Posterior cingulate gyrus (tissue), 11 donors: ENCODE data around the gene UACA.
A peak's percentile ranks its signal among the peaks of the same experiment; 100 is the strongest.

ENCODE experiments used
- DNase-seq, 10 donors: peaks; one replicate each; pipeline versions ENCODE4 v3.0.0 to v3.0.0-alpha.2; 2020 to 2021; ENCODE audit warnings: mixed read lengths in 3 of 10
- intact Hi-C: fragments of 100-400 bp; cut with DNase I; formaldehyde crosslinking; loops from one replicate; pipeline ENCODE4 v1.15.1; 2023

The UACA gene

DNA sequence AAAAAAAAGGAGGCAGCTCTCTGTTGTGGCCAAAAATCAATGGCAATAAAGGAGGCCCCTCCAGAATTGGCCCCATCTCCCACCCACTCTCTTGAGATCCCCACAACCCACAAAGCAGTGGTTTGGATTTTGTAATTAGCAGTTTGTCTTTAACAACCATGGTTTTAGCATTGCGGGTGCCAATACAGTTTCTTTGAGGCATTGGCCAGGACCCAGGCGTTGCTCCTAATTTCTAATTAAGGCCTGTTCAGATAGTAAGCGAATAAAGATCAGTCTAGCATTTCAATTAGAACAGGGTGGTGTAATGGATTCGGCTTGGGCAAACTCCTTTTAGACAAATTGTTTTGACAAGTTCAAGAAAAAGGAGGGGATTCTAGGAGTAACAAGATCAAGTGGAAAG, 23.6 kb upstream of the UACA start:
- DNase-seq, result peak in 1 of 10 donors; percentile 70
- intact Hi-C loops, result no loop called here

DNA sequence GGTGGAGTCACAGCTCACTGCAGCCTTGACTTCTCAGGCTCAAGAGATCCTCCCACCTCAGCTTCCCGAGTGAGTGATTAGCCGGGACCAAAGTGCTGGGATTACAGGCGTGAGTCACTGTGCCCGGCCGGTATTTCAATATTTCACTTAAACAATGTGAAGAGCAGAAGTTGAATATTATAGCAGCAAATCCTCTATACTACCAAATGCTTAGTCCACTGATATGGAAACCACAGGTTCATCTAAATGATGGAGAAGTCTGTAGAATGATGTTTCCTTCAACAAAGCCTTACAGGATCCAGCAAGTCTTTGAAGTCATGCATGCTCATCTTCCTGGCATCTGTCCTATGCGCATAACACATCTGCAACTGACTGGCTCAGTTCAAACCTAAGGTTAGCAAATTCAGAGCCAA, 20.3 kb upstream of the UACA start:
- intact Hi-C loops, result no loop called here
- no peak for DNase-seq

DNA sequence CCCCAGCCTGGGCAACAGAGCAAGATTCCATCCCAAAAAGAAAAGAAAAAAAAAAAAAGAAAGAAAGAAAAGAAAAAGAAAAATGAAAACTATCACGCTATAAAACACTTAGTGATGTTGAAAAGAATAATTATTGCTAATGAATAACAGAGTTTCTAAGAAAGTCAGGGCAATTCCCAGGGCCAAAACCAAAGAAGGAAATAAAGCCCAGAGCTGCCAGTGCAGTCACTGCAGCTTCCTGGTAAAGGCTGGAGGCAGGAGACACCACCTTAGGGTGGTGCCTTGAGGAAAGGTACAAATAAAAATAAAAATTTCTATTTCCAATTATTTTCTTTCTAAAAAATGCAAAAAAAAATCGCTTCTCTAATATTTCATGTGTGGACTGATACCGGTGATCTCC, 19.7 kb upstream of the UACA start:
- DNase-seq, result no peak
- intact Hi-C loops, result no loop called here

DNA sequence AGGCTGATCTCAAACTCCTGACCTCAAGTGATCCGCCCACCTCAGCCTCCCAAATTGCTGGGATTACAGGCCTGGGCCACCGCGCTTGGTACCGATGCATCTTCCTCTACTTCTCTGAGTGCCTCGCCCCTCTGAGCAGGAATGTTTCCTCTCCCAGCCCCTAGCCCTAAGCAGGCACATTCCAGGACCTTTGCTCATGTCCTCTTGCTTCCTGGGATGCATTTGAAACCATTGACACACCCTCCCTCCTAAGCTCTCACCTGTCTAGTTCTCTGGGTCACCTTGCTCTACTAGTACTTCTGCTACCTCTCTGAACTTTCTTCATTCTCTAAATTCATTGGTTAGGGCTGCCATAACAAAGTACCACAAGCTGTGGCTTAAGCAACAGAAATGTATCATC, 17.9 kb upstream of the UACA start:
- peak in 1 of 10 donors; percentile 28 for DNase-seq
- intact Hi-C loops, result no loop called here

DNA sequence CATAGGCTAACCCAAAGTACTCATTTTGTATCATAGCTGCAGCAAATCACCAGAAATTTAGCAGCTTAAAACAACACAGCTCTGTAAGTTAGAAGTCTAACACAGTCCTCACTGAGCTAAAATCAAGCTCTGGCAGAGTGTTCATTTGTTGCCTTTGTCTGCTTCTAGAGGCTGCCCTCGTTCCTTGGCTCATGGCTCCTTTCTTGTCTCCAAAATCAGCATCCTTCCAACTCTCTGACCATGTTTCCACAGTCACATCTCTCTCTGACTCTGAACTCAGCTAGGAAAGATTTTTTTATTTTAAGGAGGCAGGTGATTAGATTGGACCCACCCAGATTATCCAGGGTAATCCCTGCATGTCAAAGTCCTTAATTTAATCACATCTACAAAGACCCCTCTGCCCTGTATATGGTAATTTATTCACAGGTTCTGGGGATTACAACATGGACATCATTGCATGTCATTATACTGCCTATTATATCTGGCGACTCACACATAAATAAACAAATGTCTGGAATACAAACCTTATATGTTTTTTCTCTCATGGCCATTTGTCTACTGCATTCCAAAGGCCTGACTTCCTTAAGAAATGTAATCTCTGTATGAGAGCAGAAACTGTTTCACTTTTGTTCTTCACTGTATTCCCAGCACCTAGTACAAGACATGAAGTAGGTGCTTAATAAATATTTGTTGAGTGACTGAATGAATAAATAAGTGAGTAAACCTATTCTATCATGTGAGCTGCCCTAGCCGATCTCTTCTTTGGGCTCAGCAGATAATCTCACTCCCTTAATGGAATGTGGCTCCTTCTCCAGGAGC, 15.1 kb upstream of the UACA start:
- no peak for DNase-seq
- intact Hi-C loops, result no loop called here

DNA sequence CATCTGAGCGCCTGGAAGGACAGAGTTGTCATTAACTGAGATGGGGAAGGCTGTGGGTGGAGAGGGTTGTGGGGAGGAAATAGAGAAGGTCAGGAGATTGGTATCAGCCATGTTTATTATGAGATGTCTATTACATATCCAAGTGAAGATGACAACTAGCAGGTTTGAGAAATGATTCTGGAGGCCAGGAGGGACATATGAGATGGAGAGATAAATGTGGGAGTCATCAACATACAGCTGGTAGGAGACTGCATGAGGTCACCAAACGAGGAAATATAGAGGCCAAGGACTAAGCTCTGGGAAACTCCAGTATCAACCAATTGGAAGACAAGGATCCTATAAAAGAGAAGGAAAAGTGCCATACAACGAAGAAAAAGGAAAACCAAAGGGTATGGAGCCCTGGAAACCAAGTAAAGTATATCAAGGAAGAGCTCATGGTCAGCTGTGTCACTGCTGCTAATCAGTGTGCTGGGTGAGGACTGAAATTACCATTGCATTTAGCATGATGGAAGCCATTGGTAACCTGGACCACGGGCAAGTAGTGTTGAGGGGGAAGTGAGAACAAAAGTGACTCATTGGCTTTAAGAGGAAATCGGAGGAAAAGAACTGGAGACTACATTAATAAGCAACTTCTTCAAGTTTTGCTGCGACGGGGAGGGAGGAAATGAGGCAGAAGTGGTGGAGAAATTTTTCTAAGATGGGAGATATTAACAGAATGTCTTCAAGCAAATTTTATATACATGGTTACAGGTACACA, 14.0 kb upstream of the UACA start:
- intact Hi-C loops, result no loop called here
- no peak for DNase-seq

DNA sequence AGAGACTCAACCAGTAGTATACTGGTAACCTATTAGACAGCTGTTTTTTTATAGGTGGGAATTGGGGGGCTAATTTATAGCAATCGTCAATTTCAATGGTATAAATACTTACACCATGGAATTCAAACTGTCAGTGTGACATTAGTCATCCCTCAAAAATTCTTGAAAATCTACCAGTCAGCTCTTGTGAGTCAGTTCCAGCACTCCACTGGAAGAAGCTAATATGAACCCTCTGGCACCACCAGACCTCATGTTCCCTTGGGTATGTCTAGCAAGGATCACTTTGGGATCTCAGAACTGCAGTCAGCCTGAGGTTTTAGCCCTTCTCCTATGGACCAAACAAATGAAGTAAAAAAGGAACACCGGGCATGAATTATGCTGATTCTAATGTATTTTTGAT, 11.8 kb upstream of the UACA start:
- intact Hi-C loops, result no loop called here
- no peak for DNase-seq

DNA sequence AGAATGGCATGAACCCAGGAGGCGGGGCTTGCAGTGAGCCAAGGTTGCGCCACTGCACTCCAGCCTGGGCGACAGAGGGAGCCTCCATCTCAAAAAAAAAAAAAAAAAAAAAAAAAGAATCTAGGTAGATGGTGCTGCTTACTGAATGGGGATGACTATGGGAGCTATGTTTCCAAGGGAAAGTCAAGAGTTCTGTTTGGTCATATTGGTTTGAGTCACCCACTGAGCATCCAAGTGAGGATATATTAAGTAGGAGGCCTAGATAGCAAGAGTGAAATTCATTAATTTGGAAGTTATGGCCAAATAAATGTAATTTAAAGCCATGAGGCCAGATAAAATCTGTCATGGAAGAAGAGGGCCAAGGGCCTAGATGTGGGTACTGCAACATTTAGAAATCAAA, 9.0 kb upstream of the UACA start:
- no peak for DNase-seq
- intact Hi-C loops, result no loop called here

DNA sequence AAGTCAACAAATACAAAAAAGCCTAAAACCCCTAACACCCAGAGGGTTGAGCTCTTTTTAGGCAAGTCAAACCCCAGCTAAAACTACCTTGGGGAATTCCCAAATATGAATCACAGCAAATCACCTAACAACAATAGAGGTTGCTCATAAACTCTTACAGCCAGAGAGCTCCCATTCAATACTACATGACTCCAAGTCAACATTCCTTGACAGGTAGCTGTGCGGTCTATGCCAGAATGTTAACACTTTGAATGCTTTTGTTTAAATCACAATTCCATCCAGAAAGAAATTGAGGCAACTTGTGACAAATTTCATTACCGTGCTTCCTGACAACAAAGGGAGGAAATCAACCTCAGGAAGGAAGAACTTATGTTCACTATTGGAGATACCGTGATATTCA, 7.5 kb upstream of the UACA start:
- intact Hi-C loops, result no loop called here
- no peak for DNase-seq

DNA sequence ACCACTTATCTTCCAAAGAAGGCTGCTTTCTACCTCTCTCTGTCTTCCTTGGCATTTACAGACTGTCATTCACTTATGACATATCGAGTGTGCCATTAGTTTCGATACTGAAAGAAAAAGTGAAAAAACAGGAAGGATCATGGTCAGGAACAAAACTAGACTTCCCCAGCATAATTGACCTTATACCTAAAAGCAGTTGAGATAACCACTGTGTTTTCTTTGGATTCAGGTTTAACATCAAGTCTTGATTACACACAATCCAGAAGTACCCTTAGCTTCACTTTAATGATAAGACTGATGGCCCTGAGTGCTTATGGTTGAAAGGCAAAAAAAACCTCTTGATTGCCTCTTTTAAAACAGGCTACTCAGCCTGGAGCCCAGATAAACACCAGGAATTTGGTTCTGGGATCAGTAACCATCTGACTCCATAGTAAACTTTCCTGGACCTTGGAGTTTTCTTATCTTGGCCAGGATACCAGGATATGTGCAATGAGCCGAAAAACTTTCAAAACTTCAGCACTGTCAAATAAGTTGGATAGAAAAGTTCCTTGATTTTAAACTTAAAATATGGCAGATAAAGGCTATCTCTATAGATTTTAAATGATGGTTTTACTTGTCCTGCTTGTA, 5.0 kb upstream of the UACA start:
- intact Hi-C loops, result no loop called here
- no peak for DNase-seq

DNA sequence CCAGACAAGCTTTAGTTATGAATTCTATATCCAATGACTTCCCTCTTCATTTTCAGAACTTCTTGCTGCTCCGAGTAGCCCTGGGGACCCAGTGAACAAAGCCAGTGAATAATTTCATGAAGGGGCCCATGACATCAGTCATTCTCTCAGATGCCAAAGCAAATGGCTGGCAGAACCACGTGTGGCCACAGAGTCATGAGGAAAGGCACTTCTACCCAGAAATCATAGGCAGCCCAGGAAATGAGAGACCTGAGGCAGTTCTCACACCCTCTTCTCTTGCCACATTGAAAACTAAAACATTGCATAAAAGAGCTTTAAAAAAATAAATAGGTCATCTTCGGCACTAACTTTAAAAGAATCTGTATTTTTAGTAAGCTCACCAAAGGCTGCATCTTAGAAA, 4.3 kb upstream of the UACA start:
- DNase-seq, result no peak
- intact Hi-C loops, result no loop called here

DNA sequence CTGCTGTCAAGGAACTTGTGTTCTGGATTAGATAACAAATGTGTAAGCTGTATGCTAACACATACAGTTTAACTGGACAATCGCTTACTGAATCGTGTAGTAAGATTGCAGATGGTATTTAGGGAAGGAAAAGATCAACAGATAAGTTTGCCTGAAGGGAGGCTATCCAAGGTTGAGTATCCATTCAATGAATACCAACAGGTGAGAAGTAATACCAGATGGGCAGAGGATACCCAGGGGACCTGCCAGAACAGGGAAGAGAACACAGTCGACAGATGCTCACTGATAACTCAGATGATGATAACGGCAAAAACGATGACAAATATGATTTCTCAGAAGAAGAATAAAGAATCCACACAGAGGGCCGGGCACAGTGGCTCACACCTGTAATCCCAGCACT, 3.2 kb upstream of the UACA start:
- intact Hi-C loops, result no loop called here

DNA sequence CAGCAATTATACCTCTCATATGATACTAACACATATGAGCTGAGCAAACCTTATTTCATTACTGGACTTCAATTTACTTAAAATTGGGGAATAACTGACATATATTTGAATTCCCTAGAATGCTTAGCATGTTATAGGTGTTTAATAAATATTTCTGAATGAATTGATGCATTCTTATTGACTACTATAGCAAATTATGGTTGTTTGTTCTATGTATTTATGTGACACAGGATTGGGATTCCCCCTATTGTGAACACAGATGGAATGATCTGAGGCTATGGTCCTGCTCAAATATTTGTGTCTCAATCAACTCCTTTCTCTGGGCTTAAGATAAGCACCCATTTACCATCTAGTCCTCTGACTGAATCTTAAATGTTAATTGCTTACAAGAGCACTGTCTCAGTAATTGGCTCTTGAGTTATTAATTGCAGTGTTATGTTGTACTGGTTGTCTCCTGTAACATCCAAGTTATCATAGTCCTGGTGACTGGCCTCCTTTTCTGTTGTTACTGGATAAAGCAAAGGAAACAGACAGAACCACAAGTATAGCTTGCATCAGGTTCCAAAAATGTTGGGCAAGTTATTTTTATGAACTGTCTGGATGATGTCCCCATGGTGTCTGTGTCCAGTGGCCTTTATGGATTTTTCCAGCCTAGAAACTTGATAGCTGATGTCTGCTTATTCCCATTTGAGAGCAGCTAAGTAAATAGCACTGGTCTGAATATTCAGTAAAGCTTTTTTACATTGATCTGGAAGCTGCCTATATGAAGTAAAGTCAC, 2.3 kb upstream of the UACA start:
- intact Hi-C loops, result no loop called here
- no peak for DNase-seq

More for the DNA sequence above, 3.2 kb upstream of the UACA start:
- DNase-seq, result no peak

DNA sequence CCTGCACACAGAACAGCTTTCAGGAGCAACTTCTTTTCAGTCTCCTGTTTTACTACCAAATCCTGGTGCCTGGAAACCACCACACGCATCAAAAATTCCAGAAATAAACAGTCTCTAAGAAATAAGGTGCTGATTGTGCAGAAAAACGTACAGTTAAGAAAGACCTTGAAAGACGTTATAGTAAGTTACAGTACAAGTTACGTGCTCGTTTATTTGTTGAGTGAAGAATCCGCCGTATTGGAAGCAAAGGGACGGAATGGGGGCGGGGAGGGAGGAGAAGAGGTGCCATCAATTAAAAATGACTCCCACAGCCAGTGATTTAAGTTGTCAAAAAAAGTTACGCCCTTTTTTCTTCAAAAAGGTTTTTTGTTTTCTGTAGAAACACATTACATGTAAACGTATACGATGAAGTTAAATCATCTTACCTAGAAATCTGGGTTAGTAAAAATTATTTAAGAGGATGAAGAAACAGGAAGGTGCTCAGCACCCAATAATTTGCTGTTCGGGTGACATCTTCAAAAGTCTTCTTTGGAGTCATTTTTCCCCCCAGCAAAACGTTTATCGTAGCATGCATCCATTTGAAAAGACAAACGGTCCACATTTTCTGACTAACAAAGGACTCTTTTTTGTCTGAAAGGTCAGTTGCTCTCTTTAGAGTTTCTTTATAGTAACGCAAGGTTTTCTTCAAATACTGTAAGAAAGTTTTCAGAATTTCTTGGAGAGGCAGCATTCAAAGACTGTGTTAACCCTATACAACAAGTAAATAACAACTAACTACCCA, 782 bp upstream of the UACA start:
- intact Hi-C loops, result no loop called here
- no peak for DNase-seq

DNA sequence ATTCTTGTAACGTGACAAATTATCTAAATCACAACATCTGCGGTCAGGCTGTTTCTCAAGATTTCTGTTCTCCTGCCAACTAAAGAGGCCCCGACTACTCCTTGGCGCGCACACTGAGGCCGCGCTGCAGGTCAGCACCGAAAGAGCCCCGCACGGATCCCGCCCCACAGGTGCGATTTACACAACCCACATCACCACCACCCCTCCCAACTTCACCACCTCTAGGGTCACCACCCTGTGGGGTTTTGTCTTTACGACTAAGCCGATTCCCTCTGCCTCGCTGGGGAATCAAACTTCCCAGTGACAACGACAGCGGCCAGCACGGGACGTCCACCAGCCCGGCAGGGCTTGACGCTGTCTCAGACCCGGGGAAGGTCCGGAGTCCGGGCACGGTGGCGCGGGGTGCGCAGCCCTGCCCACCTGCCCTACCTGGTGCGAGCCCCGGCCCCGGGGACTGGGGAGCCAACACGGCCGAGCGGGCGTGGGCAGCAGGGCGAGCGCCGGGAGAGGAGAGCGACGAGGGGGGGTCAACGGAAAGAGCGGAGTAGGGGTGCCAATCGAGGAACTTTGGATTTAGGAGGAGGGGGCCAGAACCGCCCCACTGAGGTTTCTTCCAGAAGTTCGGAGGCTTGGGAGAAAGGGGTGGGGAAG, 764 bp downstream of the UACA start:
- intact Hi-C loops, result no loop called here
- peak in 3 of 10 donors; percentile 22 to 76 (median 71) for DNase-seq

DNA sequence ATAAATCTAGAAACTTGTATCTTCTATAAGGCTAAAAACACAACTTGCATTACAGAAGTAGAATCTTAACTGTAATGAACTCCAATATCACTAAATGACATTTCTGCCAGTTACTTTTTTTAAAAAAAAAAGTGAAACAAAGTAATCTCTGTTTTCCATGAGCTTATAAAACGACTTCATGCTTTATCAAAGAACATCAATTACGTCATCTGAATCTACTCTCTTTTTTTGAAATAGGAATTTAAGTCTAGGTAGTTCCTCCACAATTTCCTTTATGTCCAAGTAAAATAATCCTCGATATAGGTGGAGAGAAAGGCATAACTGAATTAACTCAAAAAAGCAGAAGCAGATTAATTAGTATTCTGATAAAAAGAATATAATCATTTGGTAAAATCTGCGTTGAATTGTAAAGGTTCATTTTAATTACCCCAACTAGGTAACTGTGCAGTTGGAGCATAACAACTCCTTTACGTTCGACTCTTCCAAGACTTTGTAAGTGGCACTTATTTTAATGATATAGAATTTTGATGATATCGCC, 1.4 kb downstream of the UACA start:
- no peak for DNase-seq
- intact Hi-C loops, result no loop called here

DNA sequence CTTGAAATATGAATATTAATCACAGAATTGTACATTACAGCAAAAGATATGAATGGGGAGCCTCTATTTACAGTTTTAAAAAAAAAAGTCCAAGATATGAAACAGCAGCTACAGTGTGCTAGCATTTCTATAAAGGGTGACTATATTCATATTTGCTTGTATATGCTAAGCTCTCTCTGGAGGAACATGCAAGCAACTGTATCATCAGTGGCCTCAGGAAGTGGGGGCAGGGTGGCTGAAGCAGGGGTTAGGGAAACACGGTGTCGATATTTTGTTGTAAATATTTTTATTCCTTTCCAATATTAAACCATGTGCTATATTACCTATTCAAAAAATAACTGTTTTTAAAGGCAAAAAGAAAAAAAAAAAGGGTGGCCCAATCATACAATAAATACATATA, 2.3 kb downstream of the UACA start:
- DNase-seq, result no peak
- intact Hi-C loops, result no loop called here

DNA sequence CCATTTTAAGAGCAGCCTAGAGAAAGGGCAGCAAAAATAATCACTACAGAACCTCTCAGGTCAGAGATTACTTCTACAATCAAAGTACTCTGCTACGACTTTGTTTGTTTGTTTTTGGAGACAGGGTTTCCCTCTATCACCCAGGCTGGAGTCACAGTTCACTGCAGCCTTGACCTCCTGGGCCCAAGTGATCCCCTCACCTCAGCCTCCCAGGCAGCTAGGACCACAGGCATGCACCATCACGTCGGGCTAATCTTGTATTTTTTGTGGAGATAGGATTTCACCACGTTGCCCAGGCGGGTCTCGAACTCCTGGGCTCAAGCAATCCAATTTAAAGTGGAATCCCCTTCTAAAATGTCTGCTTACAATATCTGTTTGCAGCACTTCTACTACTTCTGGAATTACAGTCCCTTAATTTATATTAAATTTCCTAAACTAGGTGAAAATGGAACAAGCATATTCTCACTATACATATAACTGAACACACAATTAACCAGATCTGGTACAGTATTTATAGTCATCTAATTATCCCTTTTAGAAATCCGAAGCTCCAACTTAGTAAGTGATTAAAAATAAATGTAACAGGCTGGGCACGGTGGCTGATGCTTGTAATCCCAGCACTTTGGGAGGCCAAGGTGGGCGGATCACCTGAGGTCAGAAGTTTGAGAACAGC, 4.4 kb downstream of the UACA start:
- no peak for DNase-seq

DNA sequence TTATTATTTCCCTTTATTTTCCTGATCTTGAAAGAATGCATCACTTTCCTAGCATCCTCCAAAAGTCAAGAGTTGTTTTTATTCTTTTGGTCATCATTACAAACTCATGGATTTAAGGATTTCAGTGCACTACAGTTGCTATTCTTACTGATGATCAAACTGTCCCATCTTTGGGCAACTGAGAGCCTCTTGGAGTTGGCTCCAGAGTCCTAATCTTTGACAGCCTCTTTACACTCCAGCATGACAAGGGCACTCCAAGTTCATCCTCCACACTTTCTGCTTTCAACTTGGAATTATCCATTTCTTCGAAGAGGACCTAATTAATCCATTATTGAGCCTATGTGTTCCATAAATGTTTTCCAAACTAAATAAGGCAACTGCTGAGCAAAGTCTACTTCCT, 5.7 kb downstream of the UACA start:
- no peak for DNase-seq
- intact Hi-C loops, result loop anchor here (1.0 kb wide), 1 partner anchor 23 kb away; no protein-coding TSS in a partner anchor

More for the DNA sequence above, 4.4 kb downstream of the UACA start:
- intact Hi-C loops, result loop anchor here (1.0 kb wide), 1 partner anchor 21 kb away; no protein-coding TSS in a partner anchor
